DMS79 (cell line): ENCODE results near the gene RAMP2.
"Not testable (repeated sequence)": the region's sequence is repeated elsewhere in the genome, so short reads cannot be mapped to it uniquely, and the experiment has no call there.

Experiments
- DNase-seq: peaks from one replicate; lab custom pipeline; 2025; lab: John Stamatoyannopoulos, UW

Gene RAMP2

DNA sequence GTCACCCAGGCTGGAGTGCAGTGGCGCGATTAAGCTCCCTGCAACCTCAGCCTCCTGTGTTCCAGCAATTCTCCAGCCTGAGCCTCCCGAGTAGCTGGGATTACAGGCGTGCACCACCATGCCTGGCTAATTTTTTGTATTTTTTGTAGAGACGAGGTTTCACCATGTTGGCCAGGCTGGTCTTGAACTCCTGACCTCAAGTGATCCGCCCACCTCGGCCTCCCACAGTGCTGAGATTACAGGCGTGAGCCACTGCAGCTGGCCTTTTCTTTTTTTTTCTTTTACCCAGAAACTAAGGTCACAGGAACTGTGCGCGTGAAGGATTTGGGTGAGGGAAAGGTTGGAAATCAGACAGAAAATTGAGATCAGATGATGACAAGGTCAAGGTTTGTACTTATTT lies 8.9 kb downstream of the RAMP2 start:
- not testable (repeated sequence) for DNase-seq

DNA sequence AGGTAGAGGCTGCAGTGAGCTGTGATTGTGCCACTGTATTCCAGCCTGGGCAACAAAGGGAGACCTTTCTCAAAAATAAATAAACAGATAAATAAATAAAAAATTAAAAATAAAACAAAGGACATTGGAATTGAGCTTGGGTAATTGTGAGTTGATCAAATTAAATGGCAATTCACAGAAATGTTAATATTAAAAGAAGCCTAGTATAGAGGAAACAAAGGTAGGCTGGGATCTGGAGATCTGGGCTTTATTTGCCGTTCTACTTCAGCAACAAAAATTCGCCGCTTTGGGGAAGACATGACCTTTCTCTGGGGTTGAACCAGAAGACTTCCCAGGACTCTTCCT lies 11.9 kb downstream of the RAMP2 start:
- no peak for DNase-seq

DNA sequence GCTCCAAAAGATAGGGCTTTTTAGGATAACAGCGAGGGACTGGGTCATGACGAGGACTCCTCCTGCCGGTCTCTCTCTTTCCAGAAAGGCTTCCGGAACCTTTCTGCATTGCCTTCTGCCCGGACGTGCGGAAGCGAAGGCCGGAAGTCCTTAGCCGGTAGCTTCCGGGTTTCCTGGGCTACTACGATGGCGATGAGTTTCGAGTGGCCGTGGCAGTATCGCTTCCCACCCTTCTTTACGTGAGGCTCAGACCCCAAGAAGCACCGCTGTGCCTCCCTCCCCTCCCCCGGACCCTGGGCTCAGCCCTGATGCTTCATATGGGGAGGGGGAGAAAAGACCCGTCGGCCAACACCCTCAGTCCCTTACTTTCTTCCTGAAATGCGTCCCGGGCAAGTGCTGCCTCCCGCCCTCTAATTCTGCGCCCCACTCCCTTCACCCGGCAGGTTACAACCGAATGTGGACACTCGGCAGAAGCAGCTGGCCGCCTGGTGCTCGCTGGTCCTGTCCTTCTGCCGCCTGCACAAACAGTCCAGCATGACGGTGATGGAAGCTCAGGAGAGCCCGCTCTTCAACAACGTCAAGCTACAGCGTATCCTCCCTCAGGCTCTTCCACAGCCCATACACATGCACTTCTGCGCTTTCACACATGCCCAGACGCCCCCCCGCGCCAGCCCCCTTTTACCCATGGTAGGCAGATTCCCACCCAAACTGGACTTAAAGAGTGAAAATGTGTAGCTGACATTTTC lies 12.4 kb downstream of the RAMP2 start, which contains the start of gene VPS25:
TSS of gene VPS25 (plus strand) at position 160 of the 746 bp plus-strand sequence. CDS start at position 187, 27 bp downstream.
- DNase-seq, result peak; percentile 60

DNA sequence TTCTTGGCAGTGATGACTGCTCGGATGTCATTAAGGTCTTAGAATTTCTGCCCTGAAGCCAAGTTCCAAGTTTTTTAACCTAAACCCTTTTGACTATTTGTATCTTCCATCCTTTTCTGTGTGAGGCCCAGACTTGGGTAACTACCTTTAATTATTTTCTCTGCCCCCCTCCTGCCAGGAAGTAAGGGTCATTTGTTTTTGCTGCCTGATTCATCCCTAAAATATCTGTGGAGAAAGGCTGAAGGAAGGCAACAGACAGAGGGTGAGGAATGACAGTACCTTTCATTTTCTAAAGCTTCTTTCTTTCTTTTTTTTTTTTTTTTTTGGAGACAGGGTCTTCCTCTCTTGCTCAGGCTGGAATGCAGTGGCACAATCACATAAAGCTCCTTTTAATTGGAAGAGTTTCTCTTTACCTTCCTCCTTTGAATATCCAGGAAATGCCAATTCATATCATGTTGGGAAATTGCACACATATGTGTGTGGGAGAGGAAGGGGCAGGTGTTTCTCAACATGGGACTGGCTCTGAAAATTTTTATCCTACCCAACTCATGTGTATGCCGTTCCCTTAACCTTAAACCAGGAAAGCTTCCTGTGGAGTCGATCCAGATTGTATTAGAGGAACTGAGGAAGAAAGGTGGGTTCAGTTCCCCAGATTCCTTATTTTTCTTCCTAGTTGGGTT lies 13.2 kb downstream of the RAMP2 start:
- DNase-seq, result no peak

DNA sequence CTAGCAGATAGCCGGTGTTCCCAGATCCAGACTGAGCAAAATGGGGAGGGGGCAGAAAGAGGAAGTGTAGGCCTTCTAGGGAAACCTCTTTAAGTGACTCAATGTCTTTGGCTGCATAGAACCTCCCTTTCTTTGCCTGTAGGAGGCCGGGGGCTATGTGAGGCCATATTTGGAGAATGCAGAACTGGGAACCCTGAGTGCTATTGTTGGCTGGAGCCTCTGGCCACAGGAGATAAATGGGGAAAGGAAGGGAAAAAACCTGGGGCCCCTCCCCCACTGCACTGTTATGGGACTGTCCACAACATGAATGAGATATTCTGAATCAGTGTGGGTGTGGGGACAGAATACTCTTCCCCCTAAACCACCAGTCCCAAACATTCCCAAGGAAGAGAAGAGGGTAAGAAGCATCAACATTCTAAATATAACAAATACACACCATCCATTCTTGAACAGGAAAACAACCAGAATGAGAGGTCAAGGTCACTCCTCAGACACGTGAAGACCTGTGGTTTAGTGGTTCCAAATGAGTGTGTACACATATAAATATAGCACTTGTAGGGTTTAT lies 14.6 kb downstream of the RAMP2 start:
- DNase-seq, result no peak

DNA sequence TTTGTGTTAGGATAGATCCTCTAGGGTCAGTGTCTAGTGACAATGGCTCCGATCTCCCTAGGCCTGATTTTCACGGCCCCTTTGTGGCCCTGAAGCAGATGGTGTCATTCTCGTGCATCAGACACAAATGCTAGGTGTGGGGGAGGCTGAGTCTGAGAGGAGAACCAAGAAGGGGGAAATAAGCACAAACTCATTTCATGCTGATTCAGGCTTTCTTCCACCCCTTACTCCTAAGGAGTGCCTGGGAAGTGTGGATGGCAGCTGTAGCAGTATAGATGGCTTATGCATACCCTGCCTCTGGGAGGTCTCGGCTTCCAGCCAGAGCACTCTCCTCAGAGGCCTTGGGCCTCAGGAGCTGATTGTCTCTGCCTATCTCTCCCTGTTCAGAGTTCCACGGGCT lies 17.5 kb downstream of the RAMP2 start:
- DNase-seq, result no peak

DNA sequence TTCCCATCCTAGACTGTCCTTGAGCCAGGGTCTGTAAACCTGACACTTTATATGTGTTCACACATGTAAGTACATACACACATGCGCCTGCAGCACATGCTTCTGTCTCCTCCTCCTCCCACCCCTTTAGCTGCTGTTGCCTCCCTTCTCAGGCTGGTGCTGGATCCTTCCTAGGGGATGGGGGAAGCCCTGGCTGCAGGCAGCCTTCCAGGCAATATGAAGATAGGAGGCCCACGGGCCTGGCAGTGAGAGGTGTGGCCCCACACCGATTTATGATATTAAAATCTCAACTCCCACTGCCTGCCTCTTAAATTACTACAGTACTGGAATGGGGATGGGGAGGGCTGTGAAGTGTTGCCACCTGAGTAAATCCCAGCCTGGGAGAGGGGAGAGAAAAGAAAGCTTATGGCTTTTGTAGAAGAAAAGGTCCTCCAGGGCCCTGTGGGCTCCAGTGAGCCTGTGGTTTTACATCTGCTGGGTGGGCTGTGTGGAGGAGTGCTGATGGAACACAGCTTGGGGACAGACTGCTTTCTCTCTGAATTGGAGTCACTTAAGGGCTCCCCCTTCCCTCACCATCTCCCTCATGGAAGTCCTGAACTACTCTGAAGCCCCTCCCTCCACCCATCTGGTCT lies 18.4 kb downstream of the RAMP2 start:
- no peak for DNase-seq

DNA sequence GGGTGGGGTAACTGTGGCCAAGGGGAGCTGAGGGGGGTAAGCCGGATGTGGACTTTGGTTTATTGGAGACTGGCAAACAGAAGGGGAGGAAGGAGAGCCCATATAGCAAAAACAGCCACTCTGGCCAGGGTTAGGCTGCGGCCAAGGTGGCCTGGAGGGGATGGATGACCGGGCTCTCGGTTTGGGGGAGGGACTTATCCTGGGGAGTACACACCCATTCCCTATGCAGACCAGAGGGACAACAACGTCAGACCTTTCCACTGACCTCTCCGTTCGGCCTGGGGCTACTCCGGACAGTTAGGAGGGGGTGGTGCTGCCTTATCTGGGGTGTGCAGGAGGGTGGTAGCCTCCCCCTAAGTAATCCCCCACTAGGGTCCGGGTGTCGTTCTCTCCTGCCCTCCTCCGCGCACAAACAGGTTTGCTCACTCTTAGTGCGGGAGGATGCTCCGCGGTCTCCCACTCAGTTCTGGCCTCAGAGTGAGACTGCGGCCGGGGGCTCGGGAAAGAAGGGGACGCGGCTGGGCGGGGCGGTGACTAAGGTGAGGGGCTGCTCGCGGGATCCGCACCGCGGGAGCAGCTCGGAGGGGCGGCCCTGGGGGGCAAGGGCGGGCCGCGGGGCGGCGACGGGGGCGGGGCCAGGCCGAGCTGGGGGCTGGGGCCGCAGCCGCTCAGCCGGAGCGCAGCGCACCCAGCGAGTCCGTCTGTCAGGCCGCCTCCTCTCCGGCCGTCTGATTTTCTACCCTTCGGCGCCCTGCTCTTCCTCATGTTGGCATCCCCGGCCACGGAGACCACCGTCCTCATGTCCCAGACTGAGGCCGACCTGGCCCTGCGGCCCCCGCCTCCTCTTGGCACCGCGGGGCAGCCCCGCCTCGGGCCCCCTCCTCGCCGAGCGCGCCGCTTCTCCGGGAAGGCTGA lies 19.2 kb downstream of the RAMP2 start, which contains the start of gene WNK4:
TSS of gene WNK4 (plus strand) at position 675 of the 915 bp plus-strand sequence. CDS start at position 764, 89 bp downstream.
- DNase-seq, result no peak

DNA sequence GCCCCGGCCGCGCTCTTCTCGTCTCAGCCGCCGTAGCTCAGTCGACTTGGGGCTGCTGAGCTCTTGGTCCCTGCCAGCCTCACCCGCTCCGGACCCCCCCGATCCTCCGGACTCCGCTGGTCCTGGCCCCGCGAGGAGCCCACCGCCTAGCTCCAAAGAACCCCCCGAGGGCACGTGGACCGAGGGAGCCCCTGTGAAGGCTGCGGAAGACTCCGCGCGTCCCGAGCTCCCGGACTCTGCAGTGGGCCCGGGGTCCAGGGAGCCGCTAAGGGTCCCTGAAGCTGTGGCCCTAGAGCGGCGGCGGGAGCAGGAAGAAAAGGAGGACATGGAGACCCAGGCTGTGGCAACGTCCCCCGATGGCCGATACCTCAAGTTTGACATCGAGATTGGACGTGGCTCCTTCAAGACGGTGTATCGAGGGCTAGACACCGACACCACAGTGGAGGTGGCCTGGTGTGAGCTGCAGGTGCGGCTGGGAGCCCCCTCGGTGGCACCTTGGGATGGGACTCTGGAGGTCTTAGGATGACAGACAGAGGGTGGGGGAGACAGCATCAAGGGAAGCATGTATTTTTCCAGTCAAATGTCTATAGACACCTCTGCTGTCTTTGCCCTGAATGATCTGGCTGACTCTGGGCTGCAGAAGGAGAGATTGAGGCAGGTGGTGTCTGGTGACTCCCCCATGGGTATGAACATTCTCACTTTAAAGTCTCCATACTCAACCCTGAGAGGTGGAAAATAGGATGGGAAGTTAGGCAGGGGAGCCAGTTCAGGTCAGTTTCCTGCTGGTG lies 20.0 kb downstream of the RAMP2 start:
- DNase-seq, result no peak

DNA sequence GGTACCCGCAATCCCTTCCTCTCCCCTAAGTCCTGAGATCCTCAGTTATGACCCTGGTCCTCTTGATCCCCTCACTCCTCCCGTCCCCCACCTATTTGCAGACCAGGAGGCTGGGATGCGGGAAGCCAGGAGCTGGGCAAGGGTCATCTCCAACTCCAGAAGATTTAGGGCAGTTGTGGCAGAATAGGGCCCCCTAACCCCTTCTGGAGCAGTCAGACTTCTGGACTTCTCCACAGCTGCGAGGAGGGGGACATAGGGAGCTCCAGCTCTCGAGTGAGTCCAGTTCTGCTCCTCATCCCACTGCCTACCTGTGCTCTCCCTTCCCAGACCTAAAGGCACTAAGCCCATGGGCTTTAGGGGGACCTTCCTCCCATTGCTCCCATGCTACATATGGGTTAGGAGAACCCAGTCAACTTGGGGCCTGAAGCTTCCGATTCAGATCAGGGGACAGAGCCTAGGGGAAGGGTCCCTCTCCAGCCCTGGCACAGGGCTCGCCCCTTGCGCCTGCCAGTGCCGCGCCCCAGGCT lies 20.7 kb downstream of the RAMP2 start:
- no peak for DNase-seq

DNA sequence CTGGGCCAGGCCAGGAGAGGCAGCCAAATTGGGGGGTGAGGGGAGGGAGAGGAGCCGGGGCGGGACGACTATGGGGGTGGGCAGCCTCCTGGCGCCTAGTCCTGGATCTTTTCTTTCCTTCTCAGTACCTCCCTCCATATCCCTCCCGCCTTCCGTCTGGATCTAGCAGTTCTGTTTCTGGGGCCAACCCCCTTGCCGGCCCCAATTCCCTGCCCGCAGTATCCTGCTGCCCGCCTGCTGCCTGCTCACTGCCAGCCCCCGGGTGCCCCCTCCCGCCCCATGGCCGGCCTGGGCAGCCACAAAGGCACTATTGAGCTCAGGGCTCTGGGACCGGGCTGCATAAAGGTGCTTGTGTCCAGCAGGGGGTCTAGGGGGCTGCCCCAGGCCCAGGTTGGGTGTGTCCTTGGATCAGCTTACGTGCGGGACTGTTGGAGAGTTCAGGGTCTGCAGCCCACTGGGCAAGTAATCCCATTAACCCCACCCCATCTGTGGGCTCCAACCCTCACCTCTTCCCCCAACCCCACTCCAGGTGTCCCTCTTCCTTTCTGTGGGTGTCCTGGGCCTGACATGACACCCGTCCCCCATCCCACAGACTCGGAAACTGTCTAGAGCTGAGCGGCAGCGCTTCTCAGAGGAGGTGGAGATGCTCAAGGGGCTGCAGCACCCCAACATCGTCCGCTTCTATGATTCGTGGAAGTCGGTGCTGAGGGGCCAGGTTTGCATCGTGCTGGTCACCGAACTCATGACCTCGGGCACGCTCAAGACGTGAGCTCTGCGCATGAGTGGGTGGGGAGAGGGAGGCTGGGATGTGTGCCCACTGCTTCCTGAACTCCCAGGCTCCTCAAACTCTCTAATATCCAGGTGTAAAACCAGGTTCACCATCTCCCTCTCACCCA lies 21.4 kb downstream of the RAMP2 start:
- no peak for DNase-seq

DNA sequence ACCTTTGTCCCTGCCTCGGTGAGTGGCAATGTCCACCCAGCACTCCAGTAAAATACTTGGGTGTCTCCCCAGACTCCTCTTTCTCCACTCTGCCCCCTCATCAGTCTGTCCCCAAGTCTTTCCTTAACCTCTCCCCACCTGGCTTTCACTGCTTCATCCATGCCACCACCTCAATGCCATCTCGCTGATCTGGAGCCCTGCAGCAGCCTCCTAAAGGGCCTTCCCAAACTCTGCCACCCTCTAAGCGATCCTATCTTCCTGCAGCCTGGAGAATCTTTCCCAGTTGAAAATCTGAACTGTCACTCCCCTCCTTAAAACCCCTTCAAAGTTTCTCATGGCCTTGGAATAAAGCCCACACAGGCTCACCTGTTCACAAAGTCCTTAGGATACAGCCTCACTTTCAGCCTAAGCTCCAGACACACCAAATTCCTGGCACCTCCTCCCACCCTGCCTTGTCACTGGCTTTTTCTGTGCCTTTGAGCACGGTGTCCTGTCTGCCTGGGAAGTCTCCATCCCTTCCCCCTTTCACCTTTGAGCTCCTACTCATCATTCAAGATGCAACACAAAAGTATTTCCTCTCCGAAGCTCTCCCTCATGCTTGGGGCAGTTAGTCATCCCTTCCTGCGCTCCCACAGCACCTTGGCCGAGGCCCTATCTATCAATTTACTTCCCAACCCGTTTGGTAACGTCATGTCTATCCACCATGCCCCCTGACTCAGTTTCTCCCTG lies 22.2 kb downstream of the RAMP2 start:
- no peak for DNase-seq

DNA sequence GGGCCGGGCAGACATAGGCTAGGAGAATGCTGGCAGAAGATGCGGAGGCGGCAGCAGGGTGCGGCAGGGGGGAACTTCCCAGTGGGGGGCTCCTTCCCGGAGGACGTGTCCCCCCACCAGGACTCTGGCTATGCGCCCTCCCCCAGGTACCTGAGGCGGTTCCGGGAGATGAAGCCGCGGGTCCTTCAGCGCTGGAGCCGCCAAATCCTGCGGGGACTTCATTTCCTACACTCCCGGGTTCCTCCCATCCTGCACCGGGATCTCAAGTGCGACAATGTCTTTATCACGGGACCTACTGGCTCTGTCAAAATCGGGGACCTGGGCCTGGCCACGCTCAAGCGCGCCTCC lies 22.7 kb downstream of the RAMP2 start:
- no peak for DNase-seq

DNA sequence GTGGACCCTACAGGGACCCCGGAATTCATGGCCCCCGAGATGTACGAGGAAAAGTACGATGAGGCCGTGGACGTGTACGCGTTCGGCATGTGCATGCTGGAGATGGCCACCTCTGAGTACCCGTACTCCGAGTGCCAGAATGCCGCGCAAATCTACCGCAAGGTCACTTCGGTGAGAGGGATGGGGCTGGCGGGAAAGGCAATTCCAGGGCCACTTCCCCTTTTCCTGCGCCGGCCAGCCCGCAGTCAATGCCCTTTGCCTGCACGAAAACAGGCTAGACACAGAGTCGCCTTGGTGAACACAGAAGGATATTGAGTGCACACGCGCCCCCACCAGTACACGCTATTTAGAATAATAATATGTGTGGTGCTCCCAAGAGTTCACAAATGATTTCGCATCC lies 23.4 kb downstream of the RAMP2 start:
- no peak for DNase-seq

DNA sequence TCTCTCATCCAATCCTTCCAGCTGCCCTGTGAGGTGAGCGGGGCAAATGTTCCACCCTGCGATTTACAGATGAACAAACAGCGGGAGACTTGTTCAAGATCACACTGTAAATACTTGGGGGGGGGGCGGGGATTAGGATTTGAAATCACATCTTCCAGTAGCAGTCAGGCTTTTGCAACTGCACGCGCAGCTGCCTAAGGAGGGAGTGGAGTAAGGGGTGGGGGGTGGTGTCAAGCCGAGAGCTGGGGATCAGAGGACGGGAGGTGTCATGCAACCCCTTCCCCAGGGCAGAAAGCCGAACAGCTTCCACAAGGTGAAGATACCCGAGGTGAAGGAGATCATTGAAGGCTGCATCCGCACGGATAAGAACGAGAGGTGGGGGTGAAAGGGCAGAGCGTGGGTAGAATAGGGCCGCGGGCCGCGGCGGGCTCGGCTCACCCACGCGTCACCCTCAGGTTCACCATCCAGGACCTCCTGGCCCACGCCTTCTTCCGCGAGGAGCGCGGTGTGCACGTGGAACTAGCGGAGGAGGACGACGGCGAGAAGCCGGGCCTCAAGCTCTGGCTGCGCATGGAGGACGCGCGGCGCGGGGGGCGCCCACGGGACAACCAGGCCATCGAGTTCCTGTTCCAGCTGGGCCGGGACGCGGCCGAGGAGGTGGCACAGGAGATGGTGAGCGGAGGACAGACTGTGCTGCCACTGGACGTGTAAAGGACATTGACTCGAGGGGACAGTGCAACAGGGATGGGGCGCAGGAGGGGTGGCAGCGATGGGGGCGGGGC lies 24.0 kb downstream of the RAMP2 start:
- DNase-seq, result no peak

DNA sequence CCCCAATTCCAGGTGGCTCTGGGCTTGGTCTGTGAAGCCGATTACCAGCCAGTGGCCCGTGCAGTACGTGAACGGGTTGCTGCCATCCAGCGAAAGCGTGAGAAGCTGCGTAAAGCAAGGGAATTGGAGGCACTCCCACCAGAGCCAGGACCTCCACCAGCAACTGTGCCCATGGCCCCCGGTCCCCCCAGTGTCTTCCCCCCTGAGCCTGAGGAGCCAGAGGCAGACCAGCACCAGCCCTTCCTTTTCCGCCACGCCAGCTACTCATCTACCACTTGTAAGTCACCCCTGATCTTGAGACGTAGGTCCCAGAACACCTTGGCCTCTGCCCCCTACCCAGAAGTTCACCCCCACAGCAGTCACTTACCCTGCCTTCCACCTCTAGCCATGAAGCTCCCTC lies 26.2 kb downstream of the RAMP2 start:
- DNase-seq, result no peak

DNA sequence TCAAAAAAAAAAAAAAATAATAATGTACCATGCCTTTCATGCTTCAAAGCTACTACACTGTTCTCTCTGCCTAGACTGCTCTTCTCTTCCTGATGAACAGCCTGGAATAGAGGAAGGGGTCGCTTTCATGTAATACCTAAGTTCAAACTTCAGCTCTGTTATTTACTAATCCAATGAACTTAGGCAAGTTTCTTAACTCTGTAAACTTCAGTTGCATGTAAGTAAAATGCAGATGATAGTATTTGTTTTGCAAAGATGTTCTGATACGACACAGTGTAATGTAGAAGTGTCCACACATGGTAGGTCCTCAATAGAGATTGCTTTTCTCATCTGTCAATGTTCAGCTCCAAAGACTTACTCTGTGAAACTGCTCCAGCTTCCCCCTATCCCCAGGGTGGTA lies 30.9 kb downstream of the RAMP2 start:
- no peak for DNase-seq

DNA sequence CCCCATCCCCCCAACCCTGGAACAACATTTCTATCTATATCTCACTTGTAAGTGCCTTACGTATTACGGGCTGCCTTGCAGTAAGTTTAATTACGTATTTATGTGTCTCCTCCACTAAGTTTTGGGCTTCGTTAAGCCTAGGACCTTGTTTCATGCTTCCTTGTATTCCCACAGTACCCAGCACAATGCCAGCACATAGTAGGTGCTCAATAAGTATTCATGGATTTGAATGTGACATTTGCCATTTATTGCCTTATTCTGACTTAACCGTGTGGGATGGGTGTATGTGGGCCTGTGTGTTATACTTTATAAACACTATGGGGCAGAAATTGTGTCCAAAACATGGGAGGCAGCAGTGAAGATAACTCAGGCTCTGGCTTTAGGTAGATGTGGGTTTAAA lies 31.5 kb downstream of the RAMP2 start:
- no peak for DNase-seq
